Glomerular visceral epithelial cell (primary cell): Measurements from ENCODE around the gene DNAJB8.

Experiments used
- DNase-seq: peaks from one replicate; pipeline ENCODE4 v3.0.0-alpha.2; 2016; ENCODE audit errors: extremely low spot score

DNAJB8 gene

GRCh38 chr3:128483657-128484403 lies 17.1 kb upstream of the DNAJB8 start:
- no peak for DNase-seq

GRCh38 chr3:128482666-128483656 lies 16.3 kb upstream of the DNAJB8 start:
- peak; percentile 12 for DNase-seq

GRCh38 chr3:128482175-128482574 lies 15.5 kb upstream of the DNAJB8 start:
- no peak for DNase-seq

- DNase-seq = no peak
Observed at GRCh38 chr3:128481438-128481942, 14.8 kb upstream of the DNAJB8 start.

GRCh38 chr3:128480717-128481437 lies 14.2 kb upstream of the DNAJB8 start:
- DNase-seq = no peak

GRCh38 chr3:128480278-128480677 lies 13.6 kb upstream of the DNAJB8 start:
- DNase-seq = no peak

- no peak for DNase-seq
Observed at GRCh38 chr3:128479558-128480086, 12.9 kb upstream of the DNAJB8 start.

GRCh38 chr3:128478576-128479506 lies 12.2 kb upstream of the DNAJB8 start:
- no peak for DNase-seq

- no peak for DNase-seq
Observed at GRCh38 chr3:128476659-128477058, 10.0 kb upstream of the DNAJB8 start.

GRCh38 chr3:128475355-128475754 lies 8.7 kb upstream of the DNAJB8 start:
- DNase-seq = no peak

GRCh38 chr3:128473737-128474136 lies 7.0 kb upstream of the DNAJB8 start:
- no peak for DNase-seq

GRCh38 chr3:128473180-128473519 lies 6.5 kb upstream of the DNAJB8 start:
- no peak for DNase-seq

- no peak for DNase-seq
Observed at GRCh38 chr3:128472449-128473179, 5.9 kb upstream of the DNAJB8 start.

- no peak for DNase-seq
Observed at GRCh38 chr3:128471720-128472119, 5.0 kb upstream of the DNAJB8 start.

GRCh38 chr3:128471110-128471509 lies 4.4 kb upstream of the DNAJB8 start:
- DNase-seq = no peak

GRCh38 chr3:128470134-128470899 lies 3.6 kb upstream of the DNAJB8 start:
- DNase-seq = no peak

- no peak for DNase-seq
Observed at GRCh38 chr3:128469556-128469955, 2.9 kb upstream of the DNAJB8 start.

- DNase-seq = no peak
Observed at GRCh38 chr3:128468791-128469527, 2.3 kb upstream of the DNAJB8 start.
